HG03095 (cell line): Measurements from ENCODE around the gene CCNQ.
A peak's percentile ranks its signal among the peaks of the same experiment; 100 is the strongest.

Experiments used
- ATAC-seq: cut with Tn5 transposase; IDR thresholded peaks from one replicate; pipeline ENCODE4 v1.9.1; 2021; ENCODE audit warnings: moderate library complexity; ENCODE audit not compliant: unreplicated experiment

Gene CCNQ

GRCh38 chrX:153546386-153546785 is 52.6 kb downstream of the CCNQ start:
- ATAC-seq = no peak

- no peak for ATAC-seq
Observed at GRCh38 chrX:153544727-153545126, 54.2 kb downstream of the CCNQ start.

GRCh38 chrX:153539979-153540358 is 59.0 kb downstream of the CCNQ start:
- ATAC-seq = no peak

GRCh38 chrX:153539171-153539978 is 59.6 kb downstream of the CCNQ start:
- peak; percentile 70 for ATAC-seq

- ATAC-seq = no peak
Observed at GRCh38 chrX:153538424-153538823, 60.5 kb downstream of the CCNQ start.
